Activated CD4-positive, CD25-positive, alpha-beta regulatory T cell (primary cell): ENCODE data around the gene PPP2R3A.

ENCODE experiments used
- DNase-seq, 4 experiments: peaks; one replicate each; lab custom pipeline; 2025; lab: John Stamatoyannopoulos, UW

Gene PPP2R3A

GRCh38 chr3:136022529-136023263 is 57.2 kb downstream of the PPP2R3A start:
- no peak for DNase-seq

- no peak for DNase-seq
Observed at GRCh38 chr3:136023264-136023978, 57.9 kb downstream of the PPP2R3A start.

- DNase-seq, result no peak
Observed at GRCh38 chr3:136036306-136036705, 70.8 kb downstream of the PPP2R3A start.

- DNase-seq, result no peak
Observed at GRCh38 chr3:136038668-136039067, 73.1 kb downstream of the PPP2R3A start.

- DNase-seq, result no peak
Observed at GRCh38 chr3:136042608-136043221, 77.2 kb downstream of the PPP2R3A start.

- DNase-seq, result no peak
Observed at GRCh38 chr3:136044980-136045745, 79.6 kb downstream of the PPP2R3A start.

- DNase-seq, result no peak
Observed at GRCh38 chr3:136048068-136048467, 82.5 kb downstream of the PPP2R3A start.

GRCh38 chr3:136050250-136050649 is 84.7 kb downstream of the PPP2R3A start:
- DNase-seq, result no peak

- no peak for DNase-seq
Observed at GRCh38 chr3:136055491-136055890, 90.0 kb downstream of the PPP2R3A start.

GRCh38 chr3:136067211-136067610 is 101.7 kb downstream of the PPP2R3A start:
- no peak for DNase-seq

GRCh38 chr3:136068708-136069107 is 103.2 kb downstream of the PPP2R3A start:
- DNase-seq, result no peak

- no peak for DNase-seq
Observed at GRCh38 chr3:136069933-136070332, 104.4 kb downstream of the PPP2R3A start.

GRCh38 chr3:136070334-136070733 is 104.8 kb downstream of the PPP2R3A start:
- no peak for DNase-seq

- DNase-seq, result no peak
Observed at GRCh38 chr3:136070953-136071949, 105.7 kb downstream of the PPP2R3A start.

GRCh38 chr3:136074546-136075170 is 109.1 kb downstream of the PPP2R3A start:
- DNase-seq, result no peak

GRCh38 chr3:136075218-136075808 is 109.8 kb downstream of the PPP2R3A start:
- DNase-seq, result peak; percentile 26 to 64 (median 43)

- DNase-seq, result no peak
Observed at GRCh38 chr3:136075811-136076210, 110.3 kb downstream of the PPP2R3A start.

GRCh38 chr3:136078421-136079364 is 113.2 kb downstream of the PPP2R3A start:
- DNase-seq, result no peak
